Chondrocyte (in vitro differentiated cells): ENCODE results near the gene MYOZ2. TPM values are rescaled to one million over a fixed set of nuclear protein-coding genes. Genes with fewer than 3 reads are reported as not detected.
"Not testable (repeated sequence)": the region's sequence is repeated elsewhere in the genome, so short reads cannot be mapped to it uniquely, and the experiment has no call there.

Source experiments
- DNase-seq: peaks from one replicate; pipeline ENCODE4 v3.0.0; 2021; ENCODE audit warnings: mixed read lengths, low spot score
- H3K27ac Mint-ChIP-seq: one replicate; pipeline ENCODE4 v1.8.0; 2021; ENCODE audit warnings: mild to moderate bottlenecking, moderate library complexity, mixed read lengths; ENCODE audit not compliant: unreplicated experiment
- H3K27me3 Mint-ChIP-seq: 2 replicates; pipeline ENCODE4 v1.8.0; 2021; ENCODE audit warnings: low read depth, mixed read lengths
- H3K36me3 Mint-ChIP-seq: 2 replicates; pipeline ENCODE4 v1.8.0; 2021; ENCODE audit warnings: low read depth, mixed read lengths
- H3K4me1 Mint-ChIP-seq: 2 replicates; pipeline ENCODE4 v1.8.0; 2021; ENCODE audit warnings: low read depth, mild to moderate bottlenecking, mixed read lengths
- H3K4me3 Mint-ChIP-seq: one replicate; pipeline ENCODE4 v1.8.0; 2021; ENCODE audit warnings: mild to moderate bottlenecking, moderate library complexity, mixed read lengths; ENCODE audit not compliant: unreplicated experiment
- H3K9me3 Mint-ChIP-seq: 2 replicates; pipeline ENCODE4 v1.8.0; 2021; ENCODE audit warnings: low read depth, mixed read lengths
- CTCF ChIP-seq: fragments of 200-600 bp; sonication (generic); IDR thresholded peaks from 2 replicates; pipeline ENCODE4 v1.5.0; 2021; ENCODE audit warnings: antibody characterized with exemption, mild to moderate bottlenecking, moderate library complexity
- total RNA-seq: library from RNA; stranded (reverse); gene quantifications from 3 replicates; pipeline ENCODE4 v1.2.1, GENCODE V29; 2021

The MYOZ2 gene
- total RNA-seq, 1 donor from 2014 or later: 0.35 TPM

DNA sequence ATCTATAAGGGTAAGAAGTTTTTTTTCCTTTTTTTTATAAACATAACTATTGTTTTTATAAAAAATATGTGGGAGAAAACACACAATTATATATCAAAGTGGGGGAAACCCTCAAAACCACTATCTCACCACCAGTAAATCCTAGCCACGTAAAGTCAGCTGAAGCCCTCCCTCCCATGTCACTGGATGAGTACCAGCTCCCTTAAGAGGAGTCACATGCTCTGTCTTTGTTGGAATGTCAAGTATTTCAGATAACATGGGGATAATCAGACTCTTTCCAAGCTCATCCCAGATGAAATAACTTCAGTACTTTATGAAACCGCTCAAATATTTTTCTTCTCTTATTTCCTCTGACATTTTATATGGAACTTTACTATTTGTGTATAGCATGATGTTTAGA, 2.4 kb downstream of the MYOZ2 start:
- Mint-ChIP-seq H3K27me3 (no peaks in the 10 kb centered on the region), H3K27ac (no peak overlapping the region), H3K4me1 (peaks cover 34% of the 10 kb centered on the region), H3K36me3 (no peaks in the 10 kb centered on the region), H3K4me3 (no peak overlapping the region), H3K9me3 (no peaks in the 10 kb centered on the region)
- no peak for TF ChIP-seq CTCF
- no peak for DNase-seq

- no peak for DNase-seq
- Mint-ChIP-seq H3K36me3 (no peaks in the 10 kb centered on the region), H3K27ac (no peak overlapping the region), H3K4me3 (no peak overlapping the region), H3K4me1 (peaks cover 34% of the 10 kb centered on the region), H3K9me3 (no peaks in the 10 kb centered on the region), H3K27me3 (no peaks in the 10 kb centered on the region)
- TF ChIP-seq CTCF: no peak
These were observed 3.7 kb downstream of the MYOZ2 start for GRCh38 chr4:119139311-119139710.

GRCh38 chr4:119139822-119140252, 4.2 kb downstream of the MYOZ2 start:
- Mint-ChIP-seq H3K27me3 (no peaks in the 10 kb centered on the region), H3K4me3 (no peak overlapping the region), H3K4me1 (peaks cover 34% of the 10 kb centered on the region), H3K27ac (no peak overlapping the region), H3K9me3 (no peaks in the 10 kb centered on the region), H3K36me3 (no peaks in the 10 kb centered on the region)
- no peak for TF ChIP-seq CTCF
- DNase-seq: no peak

DNA sequence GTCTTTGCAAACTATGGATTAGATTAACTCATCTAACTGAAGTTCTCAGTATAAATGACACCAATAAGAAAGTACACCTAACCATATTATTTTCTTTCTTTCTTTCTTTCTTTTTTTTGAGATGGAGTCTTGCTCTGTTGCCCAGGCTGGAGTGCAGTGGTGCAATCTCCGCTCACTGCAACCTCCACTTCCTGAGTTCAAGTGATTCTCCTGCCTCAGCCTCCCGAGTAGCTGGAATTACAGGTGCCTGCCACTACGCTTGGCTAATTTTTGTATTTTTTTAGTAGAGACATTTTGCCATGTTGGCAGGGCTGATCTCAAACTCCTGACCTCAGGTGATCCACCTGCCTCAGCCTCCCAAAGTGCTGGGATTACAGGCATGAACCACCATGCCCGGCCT, 5.7 kb downstream of the MYOZ2 start:
- DNase-seq, H3K27ac Mint-ChIP-seq, H3K36me3 Mint-ChIP-seq, H3K9me3 Mint-ChIP-seq, H3K4me3 Mint-ChIP-seq, H3K27me3 Mint-ChIP-seq: not testable (repeated sequence)
- peaks cover 23% of the 10 kb centered on the region for H3K4me1 Mint-ChIP-seq

GRCh38 chr4:119142833-119143232, 7.2 kb downstream of the MYOZ2 start:
- H3K36me3 Mint-ChIP-seq: no peaks in the 10 kb centered on the region
- no peaks in the 10 kb centered on the region for H3K9me3 Mint-ChIP-seq
- no peak overlapping the region for H3K4me3 Mint-ChIP-seq
- no peak overlapping the region for H3K27ac Mint-ChIP-seq
- no peak for DNase-seq
- H3K27me3 Mint-ChIP-seq: no peaks in the 10 kb centered on the region
- TF ChIP-seq CTCF: no peak
- H3K4me1 Mint-ChIP-seq: peaks cover 23% of the 10 kb centered on the region

GRCh38 chr4:119143341-119143740, 7.7 kb downstream of the MYOZ2 start:
- not testable (repeated sequence) for H3K9me3 Mint-ChIP-seq, DNase-seq, H3K27me3 Mint-ChIP-seq, H3K36me3 Mint-ChIP-seq, H3K4me3 Mint-ChIP-seq, H3K27ac Mint-ChIP-seq
- H3K4me1 Mint-ChIP-seq: peaks cover 19% of the 10 kb centered on the region
